HuH-7.5 (cell line): ENCODE data around the gene MAB21L4.
A peak's percentile ranks its signal among the peaks of the same experiment; 100 is the strongest.

Experiments
- DNase-seq: peaks from one replicate; pipeline ENCODE4 v3.0.0; 2011; ENCODE audit warnings: low spot score

Gene MAB21L4

GRCh38 chr2:240911641-240912265, 15.8 kb upstream of the MAB21L4 start:
- DNase-seq, result no peak

GRCh38 chr2:240909216-240909974, 13.4 kb upstream of the MAB21L4 start:
- no peak for DNase-seq

- DNase-seq, result no peak
Measured at GRCh38 chr2:240906911-240907590, 11.1 kb upstream of the MAB21L4 start.

- DNase-seq, result no peak
Measured at GRCh38 chr2:240906141-240906910, 10.4 kb upstream of the MAB21L4 start, which contains the start of gene CROCC2. Gene CROCC2 (plus strand): TSS chr2:240906336. CDS start chr2:240906514, 178 bp downstream.

GRCh38 chr2:240905176-240905781, 9.3 kb upstream of the MAB21L4 start:
- DNase-seq, result no peak

GRCh38 chr2:240904216-240905175, 8.5 kb upstream of the MAB21L4 start:
- DNase-seq, result no peak

GRCh38 chr2:240903191-240904060, 7.5 kb upstream of the MAB21L4 start:
- no peak for DNase-seq

- no peak for DNase-seq
Measured at GRCh38 chr2:240902615-240903041, 6.7 kb upstream of the MAB21L4 start.

GRCh38 chr2:240901986-240902614, 6.1 kb upstream of the MAB21L4 start:
- DNase-seq, result no peak

GRCh38 chr2:240900141-240900860, 4.3 kb upstream of the MAB21L4 start:
- DNase-seq, result no peak

- DNase-seq, result no peak
Measured at GRCh38 chr2:240899468-240899865, 3.5 kb upstream of the MAB21L4 start.

- no peak for DNase-seq
Measured at GRCh38 chr2:240898731-240899467, 2.9 kb upstream of the MAB21L4 start.

GRCh38 chr2:240898108-240898730, 2.3 kb upstream of the MAB21L4 start:
- DNase-seq, result no peak

GRCh38 chr2:240896871-240897692, 1.1 kb upstream of the MAB21L4 start:
- peak; percentile 89 for DNase-seq

- no peak for DNase-seq
Measured at GRCh38 chr2:240896394-240896793, 438 bp upstream of the MAB21L4 start.

GRCh38 chr2:240894836-240895558, 959 bp downstream of the MAB21L4 start:
- no peak for DNase-seq
